ENCODE data around the gene TRERF1. TPM values are rescaled to one million over a fixed set of nuclear protein-coding genes. Genes with fewer than 3 reads are reported as not detected.

Gene TRERF1
- total RNA-seq, 1 experiment from 2014 or later = 13.9 TPM

GRCh38 chr6:42201382-42201781 lies 250.3 kb downstream of the TRERF1 start:
- H3K4me2 ChIP-seq (ENCODE audit: low read length) = peak overlapping the region; percentile 5; the same call in 1 of the 2 replicates
- H3K9me3 ChIP-seq (ENCODE audit: low read length) = no peaks in the 10 kb centered on the region
- no peaks in the 10 kb centered on the region for H3K9me2 ChIP-seq (replicated peaks; ENCODE audit: low read length)
- no TSS peak for BruUV-seq (replicated peaks)
- no peak overlapping the region for H2AFZ ChIP-seq (ENCODE audit: low read length)
- CTCF ChIA-PET = no interaction called here
- peaks cover 12% of the 10 kb centered on the region for H3K36me3 ChIP-seq (ENCODE audit: low read depth, low read length)
- H3K4me3 ChIP-seq (ENCODE audit: low read length) = no peak overlapping the region
- H4K20me1 ChIP-seq (ENCODE audit: low read length) = no peaks in the 10 kb centered on the region
- H3K9ac ChIP-seq (ENCODE audit: low read length) = peak overlapping the region; percentile 44; the same call in 1 of the 2 replicates
- peaks cover 14% of the 10 kb centered on the region for H3F3A ChIP-seq (ENCODE audit: low read length, unreplicated experiment)
- no peak for TF ChIP-seq EZH2 (IDR thresholded peaks at IDR 0.05; ENCODE audit: low read length, unreplicated experiment)
- TF ChIP-seq, protein P1, sequence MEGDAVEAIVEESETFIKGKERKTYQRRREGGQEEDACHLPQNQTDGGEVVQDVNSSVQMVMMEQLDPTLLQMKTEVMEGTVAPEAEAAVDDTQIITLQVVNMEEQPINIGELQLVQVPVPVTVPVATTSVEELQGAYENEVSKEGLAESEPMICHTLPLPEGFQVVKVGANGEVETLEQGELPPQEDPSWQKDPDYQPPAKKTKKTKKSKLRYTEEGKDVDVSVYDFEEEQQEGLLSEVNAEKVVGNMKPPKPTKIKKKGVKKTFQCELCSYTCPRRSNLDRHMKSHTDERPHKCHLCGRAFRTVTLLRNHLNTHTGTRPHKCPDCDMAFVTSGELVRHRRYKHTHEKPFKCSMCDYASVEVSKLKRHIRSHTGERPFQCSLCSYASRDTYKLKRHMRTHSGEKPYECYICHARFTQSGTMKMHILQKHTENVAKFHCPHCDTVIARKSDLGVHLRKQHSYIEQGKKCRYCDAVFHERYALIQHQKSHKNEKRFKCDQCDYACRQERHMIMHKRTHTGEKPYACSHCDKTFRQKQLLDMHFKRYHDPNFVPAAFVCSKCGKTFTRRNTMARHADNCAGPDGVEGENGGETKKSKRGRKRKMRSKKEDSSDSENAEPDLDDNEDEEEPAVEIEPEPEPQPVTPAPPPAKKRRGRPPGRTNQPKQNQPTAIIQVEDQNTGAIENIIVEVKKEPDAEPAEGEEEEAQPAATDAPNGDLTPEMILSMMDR (conservative IDR thresholded peaks at IDR 0.05; ENCODE audit: low read depth, low read length) = no peak
- intact Hi-C loops (cut with micrococcal nuclease) = no loop called here
- H3K4me1 ChIP-seq (ENCODE audit: insufficient read depth, low read length) = peaks cover 71% of the 10 kb centered on the region
- POLR2A ChIA-PET (ENCODE audit: unreplicated experiment) = no interaction called here
- peak overlapping the region; percentile 88 for H3K27ac ChIP-seq (ENCODE audit: low read length)
- H3K79me2 ChIP-seq (ENCODE audit: low read length) = peaks cover 4% of the 10 kb centered on the region
- ATAC-seq (no peak), DNase-seq (no peak)
- H3K27me3 ChIP-seq (ENCODE audit: low read length) = no peaks in the 10 kb centered on the region

- H3F3A ChIP-seq (ENCODE audit: low read length, unreplicated experiment) = peaks cover 11% of the 10 kb centered on the region
- H3K4me3 ChIP-seq (ENCODE audit: low read length) = no peak overlapping the region
- BruUV-seq (replicated peaks) = no TSS peak
- peak overlapping the region; percentile 88 for H3K27ac ChIP-seq (ENCODE audit: low read length)
- H3K79me2 ChIP-seq (ENCODE audit: low read length) = no peaks in the 10 kb centered on the region
- peaks cover 7% of the 10 kb centered on the region; the same call in 1 of the 2 replicates for H3K36me3 ChIP-seq (ENCODE audit: low read depth, low read length)
- H3K4me2 ChIP-seq (ENCODE audit: low read length) = peak overlapping the region; percentile 43
- peak overlapping the region; percentile 60 for H3K9ac ChIP-seq (ENCODE audit: low read length)
- intact Hi-C loops (cut with micrococcal nuclease) = no loop called here
- ATAC-seq (peak; percentile 63), DNase-seq (peak; percentile 96)
- H4K20me1 ChIP-seq (ENCODE audit: low read length) = no peaks in the 10 kb centered on the region
- POLR2A ChIA-PET (ENCODE audit: unreplicated experiment) = no interaction called here
- no peaks in the 10 kb centered on the region for H3K27me3 ChIP-seq (ENCODE audit: low read length)
- TF ChIP-seq EZH2phosphoT487 (IDR thresholded peaks at IDR 0.05; ENCODE audit: borderline replicate concordance, low read length) (no peak), EZH2 (IDR thresholded peaks at IDR 0.05; ENCODE audit: low read length, unreplicated experiment) (no peak)
- TF ChIP-seq, protein P1 (conservative IDR thresholded peaks at IDR 0.05; ENCODE audit: low read depth, low read length) = no peak
- H2AFZ ChIP-seq (ENCODE audit: low read length) = no peak overlapping the region
- CTCF ChIA-PET = interaction anchor here (0.5 to 0.7 kb wide), 4 partner anchors 12 to 31 kb away, joined by 3 to 4 read pairs (median 3); no protein-coding TSS in a partner anchor
- peaks cover 59% of the 10 kb centered on the region for H3K4me1 ChIP-seq (ENCODE audit: insufficient read depth, low read length)
- no peaks in the 10 kb centered on the region for H3K9me2 ChIP-seq (replicated peaks; ENCODE audit: low read length)
- H3K9me3 ChIP-seq (ENCODE audit: low read length) = no peaks in the 10 kb centered on the region
These were observed 251.7 kb downstream of the TRERF1 start for GRCh38 chr6:42200035-42200434.
